GM19193 (cell line): ENCODE data around the gene MRPL38.

Experiments
- POLR2A ChIP-seq: IDR thresholded peaks from 4 replicates; pipeline ENCODE4 v1.6.1; 2011; ENCODE audit not compliant: insufficient read depth, insufficient read length; ENCODE audit errors: extremely low read depth

MRPL38 gene

DNA sequence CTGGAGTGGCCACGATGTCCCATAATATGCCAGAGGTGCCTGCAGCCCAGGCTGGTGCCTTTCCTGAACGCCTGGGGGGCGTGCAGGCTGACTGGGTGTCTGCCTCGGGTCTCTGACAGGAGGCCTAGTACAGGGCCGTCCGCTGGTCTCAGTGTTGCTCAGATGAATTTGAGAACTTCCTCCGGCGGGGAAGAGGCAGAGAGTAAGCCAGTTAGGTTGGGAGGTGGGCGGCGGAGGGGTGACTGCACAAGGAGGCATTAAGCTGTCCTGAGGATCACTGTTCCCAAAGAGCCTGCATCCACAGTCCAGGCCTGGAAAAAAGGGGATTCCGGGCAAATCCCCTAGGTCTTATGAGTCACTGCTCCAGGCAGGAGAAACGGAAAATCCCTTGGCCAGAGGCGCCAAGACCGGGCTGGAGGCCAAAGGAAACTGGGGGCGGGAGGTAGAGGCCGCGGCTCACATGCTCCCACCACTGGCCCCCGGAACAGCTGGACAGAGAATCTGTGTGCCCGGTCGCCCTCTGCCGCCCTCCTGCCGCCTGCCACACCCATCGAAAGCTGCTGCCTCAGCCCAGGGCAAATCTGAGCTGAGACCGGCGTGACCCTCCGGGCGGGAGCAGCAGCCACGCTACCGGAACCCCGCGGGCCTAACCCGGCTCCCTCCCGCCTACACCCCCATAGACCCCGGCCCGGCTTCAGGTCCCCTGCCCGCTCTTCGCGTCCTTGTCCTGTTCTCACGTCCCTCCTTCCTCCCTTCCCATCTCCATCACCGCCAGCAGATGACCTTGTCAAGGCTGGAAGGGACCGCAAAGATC lies 27.5 kb downstream of the MRPL38 start:
- TF ChIP-seq POLR2A, result no peak

DNA sequence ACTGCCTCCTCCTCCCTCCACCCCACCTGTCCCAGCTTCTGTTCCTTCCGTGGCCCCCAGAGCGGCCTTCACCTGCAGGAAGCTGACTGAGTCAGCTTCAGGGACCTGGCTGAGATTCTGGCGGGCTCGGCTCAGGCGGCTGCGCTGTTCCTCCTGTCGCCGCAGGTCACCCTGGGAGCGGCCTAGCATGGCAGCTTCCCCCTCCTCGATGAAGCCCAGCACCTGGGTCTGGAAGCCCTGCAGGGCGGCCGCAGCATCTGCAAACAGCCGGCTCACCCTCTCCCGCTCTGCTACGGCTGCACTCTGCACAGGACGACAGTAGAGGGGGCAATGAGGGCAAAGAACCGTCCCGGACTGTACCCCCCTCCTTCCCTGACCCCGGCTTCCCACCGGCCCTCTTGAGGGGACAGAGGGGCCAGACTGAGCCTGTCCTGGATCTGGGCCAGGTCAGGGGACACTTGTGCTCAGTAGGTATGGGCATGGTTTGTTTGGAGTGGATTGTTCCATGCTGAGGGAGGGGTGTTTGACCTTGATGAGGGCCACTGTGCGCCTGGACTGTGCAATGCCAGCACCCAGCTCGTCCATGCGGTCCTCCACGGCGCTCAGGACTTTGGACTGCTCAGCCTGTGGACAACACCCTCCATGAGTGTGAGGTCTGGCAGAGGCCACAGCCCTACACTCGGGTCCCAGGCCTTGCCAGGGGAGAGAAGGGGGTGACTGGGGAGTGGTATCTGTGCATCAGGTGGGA lies 28.3 kb downstream of the MRPL38 start:
- TF ChIP-seq POLR2A, result peak; percentile 50

DNA sequence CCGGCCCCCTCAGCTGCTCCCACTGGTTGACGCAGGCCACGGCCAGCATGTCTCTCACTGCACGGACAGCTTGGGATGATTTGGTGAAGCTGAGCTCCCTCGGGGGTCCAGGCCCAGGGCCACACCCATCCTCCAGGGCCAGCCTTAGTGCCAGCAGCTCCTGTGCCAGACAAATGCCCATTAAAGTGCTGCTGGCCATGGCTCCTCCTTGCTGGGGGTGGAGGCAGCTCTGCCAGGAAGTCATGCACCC lies 28.8 kb downstream of the MRPL38 start:
- TF ChIP-seq POLR2A, result no peak

DNA sequence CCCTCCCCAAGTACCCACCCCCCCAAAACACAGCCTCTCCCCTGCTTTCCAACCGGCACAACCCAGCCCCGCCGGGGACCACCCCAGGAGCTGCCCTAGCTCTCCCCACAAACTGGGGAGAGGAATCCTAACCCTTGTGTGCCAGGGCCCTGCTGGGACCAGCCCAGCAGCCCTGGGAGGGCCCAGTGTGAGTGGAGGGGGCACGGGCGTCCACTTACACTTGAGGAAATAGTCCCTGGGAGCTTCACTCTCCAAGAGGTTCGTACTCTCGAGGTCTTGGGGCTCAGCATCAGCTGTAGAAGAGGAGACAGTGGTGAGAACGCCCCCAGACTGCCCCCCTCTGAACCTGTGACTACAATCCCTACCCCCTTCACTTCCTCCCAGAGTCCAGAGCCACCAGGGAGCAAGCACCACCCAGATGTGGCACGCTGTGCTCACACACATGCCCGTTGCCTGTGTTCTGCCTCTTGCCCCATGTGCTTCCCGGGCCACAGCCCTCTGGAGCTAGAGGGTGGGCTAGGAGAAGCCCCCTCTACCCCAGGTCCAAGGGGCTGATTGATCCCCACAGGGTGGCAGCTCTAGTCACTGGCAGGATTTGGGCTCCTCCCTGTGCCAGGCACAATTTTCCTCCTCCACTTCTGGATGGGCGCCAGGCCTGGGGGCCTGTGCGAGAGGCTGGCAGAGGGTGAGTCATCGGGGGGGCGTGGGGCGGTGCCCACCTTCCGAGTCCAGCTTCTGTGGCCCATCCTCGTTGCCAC lies 29.3 kb downstream of the MRPL38 start:
- TF ChIP-seq POLR2A, result no peak

DNA sequence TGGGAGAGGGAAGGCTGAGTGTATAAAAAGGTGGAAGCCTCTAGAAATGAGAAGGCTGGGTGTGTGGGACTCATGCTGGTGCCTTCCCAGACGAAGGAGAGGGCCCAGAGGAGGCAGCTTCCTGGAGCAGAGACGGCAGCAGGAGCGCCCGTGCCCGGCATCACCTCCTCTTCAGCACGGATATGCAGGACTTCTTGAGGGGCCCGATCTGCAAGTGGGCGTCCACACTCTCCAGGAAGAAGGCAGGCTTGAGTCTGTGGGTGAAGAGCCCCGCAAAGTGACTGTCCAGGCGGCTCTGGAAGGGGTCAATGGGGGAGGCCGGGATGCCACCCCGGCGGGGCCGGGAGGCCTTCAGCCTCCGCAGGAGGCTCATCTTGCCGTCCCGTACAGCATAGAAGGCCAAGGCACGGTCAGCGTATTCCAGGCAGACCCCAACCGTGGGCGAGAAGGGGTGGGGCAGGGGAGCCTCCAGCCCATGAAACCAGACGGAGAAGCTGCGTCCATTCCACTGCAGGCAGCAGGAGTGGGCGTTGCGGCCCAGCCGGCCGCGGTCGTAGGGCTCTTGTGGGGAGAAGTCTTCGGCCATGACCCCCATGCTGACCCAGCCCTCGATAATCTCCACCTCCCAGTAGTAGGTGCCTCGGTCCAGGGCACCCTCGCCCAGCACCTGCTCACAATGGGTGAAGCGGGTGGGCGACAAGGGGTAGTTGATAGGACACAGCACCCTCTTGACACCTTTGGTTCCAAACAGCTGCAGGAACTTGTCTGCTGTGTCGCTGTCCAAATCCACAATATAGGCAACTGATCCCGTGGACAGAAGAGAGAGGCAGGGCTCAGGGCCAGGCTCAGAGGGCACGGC lies 30.1 kb downstream of the MRPL38 start:
- no peak for TF ChIP-seq POLR2A

DNA sequence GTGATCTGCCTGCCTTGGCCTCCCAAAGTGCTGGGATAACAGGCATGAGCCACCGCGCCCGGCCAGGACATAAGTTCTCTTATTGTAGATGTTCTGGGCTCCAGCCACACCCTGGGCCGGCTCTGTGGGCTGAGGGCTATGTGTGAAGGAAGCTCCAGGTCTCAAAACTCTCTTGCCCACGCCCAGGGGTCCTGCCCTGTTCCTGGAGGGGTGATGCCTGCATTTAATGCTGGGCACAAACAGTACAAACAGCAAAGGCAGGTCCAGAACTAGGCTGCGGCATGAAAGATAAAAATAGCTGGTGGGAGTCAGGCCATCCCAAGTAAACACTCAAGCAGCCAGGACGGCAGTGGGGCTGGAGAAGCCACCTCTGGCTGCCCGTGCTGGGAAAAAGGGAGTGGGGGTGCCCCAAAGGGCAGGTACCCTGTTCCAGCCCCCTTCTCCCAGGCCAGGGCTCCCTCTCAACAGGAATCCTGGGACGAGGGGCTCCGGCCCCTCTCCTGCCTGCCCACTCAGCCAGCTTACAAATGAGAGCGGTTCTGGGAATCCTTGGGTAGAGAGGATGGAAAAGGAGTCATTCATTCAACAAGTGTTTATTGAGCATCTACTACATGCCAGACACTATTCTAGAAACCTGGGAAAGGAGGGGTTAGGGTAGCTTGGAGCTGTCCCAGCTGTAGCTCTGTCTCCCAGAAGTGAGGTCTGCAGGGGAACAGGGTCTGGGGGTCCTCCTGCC lies 30.9 kb downstream of the MRPL38 start:
- TF ChIP-seq POLR2A, result no peak

DNA sequence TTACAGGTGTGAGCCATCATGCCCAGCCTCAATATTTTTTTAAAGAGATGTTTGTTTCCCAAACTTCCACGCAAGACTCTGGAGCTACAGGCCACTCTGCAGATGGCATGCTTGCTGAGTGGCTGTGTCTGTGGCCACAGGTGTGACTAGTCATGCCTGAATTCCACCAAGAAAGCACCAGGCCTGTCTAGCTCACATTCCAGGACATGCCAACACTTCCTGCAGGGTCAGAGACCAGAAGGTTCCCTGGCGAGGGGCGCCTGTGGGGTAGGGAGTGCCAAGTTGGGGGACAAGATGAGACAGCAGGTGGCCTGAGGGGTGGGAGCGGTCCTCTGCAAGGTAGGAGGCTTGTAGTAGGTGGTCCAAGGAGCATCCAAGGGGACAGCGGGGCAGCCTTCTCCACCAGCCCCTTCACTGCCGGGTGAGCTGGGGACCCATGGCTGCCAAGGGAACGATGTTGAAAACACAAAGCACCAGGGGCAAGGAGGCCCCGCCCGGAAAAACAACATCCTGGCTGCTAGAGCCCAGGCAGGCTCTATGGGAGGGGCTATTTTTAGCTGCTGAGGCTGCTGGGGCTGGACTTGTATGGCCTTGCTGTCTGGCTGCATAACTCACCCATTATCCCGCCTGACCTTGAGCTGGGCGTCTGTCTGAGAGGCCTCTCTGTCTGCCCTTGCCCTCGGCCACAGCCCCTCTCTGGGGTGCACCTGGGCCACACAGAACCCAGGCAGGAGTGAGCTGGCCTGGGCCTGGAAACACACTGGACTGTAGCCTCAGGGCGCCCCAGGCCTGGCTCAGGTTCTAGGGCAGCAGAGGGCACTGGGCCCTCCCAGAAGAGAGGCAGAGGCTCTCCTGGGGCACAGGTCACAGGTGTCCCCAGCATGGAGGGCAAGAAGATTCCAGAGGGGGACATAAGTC lies 32.0 kb downstream of the MRPL38 start:
- no peak for TF ChIP-seq POLR2A

DNA sequence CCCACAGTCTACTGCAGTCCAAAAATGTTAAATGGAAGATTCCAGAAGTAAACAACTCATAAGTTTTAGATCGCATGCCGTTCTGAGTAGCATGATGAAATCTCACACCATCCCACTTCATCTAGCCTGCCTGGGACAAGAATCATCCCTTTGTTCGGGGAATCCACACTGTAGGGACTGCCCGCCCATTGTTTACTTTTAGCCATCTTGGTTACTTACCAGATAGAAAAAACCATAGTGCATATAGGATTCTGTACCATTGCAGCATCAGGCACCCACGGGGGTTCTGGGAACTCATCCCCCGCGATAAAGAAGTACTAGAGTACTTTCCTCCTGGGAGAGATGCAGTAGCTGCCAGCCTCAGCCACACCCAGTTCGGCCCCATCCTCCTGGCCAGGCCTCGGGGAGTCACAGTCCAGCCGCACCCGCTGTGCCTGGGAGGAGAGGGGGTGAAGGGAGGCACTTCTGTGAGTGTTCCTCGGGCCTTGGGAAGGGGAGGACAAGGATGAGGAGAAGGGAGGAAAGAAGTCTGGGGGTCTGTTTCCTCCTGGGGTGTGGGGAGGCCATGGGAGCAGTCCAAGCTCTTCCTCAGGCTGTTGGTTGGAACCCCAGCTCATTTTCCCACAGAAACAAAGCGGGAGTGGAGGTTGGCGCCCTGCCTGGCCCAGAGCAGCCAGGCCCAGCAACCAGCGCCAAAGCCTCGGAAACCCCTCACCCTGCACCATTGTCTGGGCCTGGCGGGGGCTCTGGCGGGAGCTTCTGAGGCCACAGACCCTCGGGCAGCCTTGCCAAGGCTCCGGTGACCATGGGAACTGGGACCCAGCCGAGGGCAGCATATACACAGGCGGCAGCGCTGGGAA lies 35.2 kb downstream of the MRPL38 start:
- no peak for TF ChIP-seq POLR2A

DNA sequence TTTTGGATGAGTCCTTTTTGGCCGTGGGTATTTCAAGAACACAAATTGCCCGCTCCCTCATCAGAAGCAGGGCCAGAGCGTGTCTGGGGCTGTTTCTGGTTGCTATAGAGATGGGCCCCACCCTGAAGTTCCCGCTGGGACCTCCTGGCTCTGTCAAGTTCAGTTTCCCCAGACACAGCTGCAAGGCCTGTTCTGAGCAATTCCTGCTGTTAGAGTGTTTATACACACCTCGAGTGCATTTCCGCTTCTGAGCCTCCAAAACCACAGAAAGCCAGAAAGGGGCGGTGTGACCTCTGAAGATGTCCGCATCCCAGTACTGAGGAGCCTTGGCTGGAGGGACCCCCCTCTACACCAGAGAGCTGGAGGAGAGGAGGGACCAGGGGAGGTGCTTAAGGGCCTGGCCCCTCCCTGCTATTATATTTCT lies 40.2 kb downstream of the MRPL38 start:
- no peak for TF ChIP-seq POLR2A

DNA sequence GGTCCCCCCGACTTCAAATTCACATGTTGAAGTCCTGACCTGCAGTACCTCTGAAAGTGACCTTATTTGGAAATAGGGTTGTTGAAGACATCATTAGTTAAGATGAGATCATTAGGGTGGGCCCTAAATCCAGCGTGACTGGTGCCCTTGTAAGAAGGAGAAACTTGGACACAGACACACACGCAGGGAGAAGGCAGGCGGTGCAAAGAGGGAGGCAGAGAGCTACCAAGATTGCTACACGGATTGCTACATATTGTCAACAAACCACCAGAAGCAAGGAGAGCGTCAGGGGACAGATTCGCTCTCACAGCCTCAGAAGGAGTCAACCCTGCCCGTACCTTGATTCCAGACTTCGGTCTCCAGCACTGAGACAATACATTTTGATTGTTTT lies 42.8 kb downstream of the MRPL38 start:
- no peak for TF ChIP-seq POLR2A

DNA sequence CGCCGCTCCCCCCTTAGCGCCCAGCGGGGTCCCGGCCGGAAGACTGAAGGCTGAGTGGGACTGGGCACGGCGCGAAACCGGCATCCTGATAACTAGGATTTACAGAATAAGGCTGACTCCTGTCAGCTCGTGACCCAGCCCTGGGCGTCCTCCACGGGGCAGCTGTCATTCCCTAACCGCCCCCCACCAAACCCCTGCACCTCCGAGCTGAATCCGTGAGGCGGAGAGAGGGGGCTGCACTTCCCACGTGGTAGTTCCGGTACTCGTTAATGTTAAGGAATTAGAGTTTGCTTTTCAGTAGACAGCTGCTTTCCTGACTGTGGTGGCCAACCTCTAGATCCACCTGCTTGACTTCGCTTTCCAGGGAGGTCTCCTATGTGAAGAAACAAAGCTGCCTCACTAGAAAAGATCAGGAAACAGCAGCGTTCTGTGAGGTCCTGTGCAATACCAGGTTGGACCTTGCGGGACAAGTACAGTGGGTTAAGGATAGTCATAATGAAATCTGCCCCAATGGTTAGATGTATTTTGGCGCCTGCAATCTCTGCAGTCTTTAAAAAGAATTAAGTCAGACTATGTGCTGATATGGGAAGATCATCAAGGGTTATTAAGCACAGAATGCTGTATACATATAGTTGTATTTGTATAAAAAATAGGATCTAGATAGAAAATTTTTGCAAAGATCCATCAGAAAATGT lies 48.5 kb downstream of the MRPL38 start:
- no peak for TF ChIP-seq POLR2A

DNA sequence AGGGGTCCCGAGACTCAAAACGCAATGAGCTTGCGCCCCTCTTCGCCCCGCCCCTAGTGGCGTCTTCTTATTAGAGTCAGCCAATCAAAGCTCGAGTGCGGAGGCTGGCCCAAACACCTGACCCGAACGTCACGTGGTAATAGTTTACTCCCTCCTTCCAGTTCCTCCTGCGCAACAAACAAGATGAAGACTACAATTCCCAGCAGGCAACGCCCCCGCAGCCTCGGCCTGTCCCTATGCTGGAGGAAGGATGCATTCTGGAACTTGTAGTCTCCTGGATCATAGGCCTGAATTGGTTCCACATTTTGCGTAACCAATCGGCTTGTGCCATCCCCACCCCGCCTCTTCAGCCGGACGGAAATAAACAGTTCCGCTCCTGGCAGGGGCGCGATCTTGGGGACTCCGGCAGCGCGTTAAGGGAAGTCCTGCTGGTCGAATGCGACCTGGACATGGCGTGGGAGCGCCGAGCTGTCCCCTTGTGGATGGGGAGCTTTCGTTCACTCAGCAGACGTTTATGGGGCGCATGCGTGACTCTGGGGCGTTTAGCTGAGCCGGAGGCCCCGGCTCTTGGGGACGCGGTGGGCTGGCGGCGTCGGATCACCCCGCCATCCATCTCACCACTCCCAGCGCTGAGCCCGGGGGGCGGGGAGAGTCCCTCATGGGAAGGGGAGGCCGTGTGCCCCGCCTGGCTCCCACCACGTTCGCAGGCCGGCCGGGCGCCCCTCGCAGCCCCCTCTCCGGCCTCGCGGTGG lies 49.2 kb downstream of the MRPL38 start, which contains the start of gene WBP2:
WBP2 (minus strand) TSS at position 26 of the 752 bp plus-strand sequence. CDS start 38 bp downstream, outside the sequence.
- TF ChIP-seq POLR2A, result peak; percentile 96
